GM19452 (cell line): ENCODE data around the gene SPEF2.

Experiments used
- ATAC-seq: cut with Tn5 transposase; IDR thresholded peaks from one replicate; pipeline ENCODE4 v1.9.1; 2021; ENCODE audit not compliant: unreplicated experiment

Gene SPEF2

GRCh38 chr5:35617435-35618303 is at the start of gene SPEF2:
TSS of gene SPEF2 (plus strand) at chr5:35617863. CDS start at chr5:35617998, 135 bp downstream.
- peak; percentile 90 for ATAC-seq

- no peak for ATAC-seq
Measured at GRCh38 chr5:35575578-35575977, 42.1 kb upstream of the SPEF2 start.

GRCh38 chr5:35587419-35587818 is 30.2 kb upstream of the SPEF2 start:
- ATAC-seq: no peak

- ATAC-seq: no peak
Measured at GRCh38 chr5:35593338-35593737, 24.3 kb upstream of the SPEF2 start.

GRCh38 chr5:35598707-35599370 is 18.8 kb upstream of the SPEF2 start:
- ATAC-seq: no peak

- ATAC-seq: no peak
Measured at GRCh38 chr5:35600591-35600990, 17.1 kb upstream of the SPEF2 start.

GRCh38 chr5:35608881-35609779 is 8.5 kb upstream of the SPEF2 start:
- no peak for ATAC-seq

- ATAC-seq: no peak
Measured at GRCh38 chr5:35617060-35617434, 616 bp upstream of the SPEF2 start.

- no peak for ATAC-seq
Measured at GRCh38 chr5:35618304-35618636, 607 bp downstream of the SPEF2 start.

- ATAC-seq: no peak
Measured at GRCh38 chr5:35618781-35619180, 1.1 kb downstream of the SPEF2 start.

- ATAC-seq: no peak
Measured at GRCh38 chr5:35622974-35623373, 5.3 kb downstream of the SPEF2 start.

- ATAC-seq: no peak
Measured at GRCh38 chr5:35623991-35624390, 6.3 kb downstream of the SPEF2 start.

GRCh38 chr5:35626108-35626507 is 8.4 kb downstream of the SPEF2 start:
- no peak for ATAC-seq

- ATAC-seq: no peak
Measured at GRCh38 chr5:35626553-35626952, 8.9 kb downstream of the SPEF2 start.

- no peak for ATAC-seq
Measured at GRCh38 chr5:35634326-35634725, 16.7 kb downstream of the SPEF2 start.

GRCh38 chr5:35640623-35641022 is 23.0 kb downstream of the SPEF2 start:
- no peak for ATAC-seq

- ATAC-seq: no peak
Measured at GRCh38 chr5:35644543-35644942, 26.9 kb downstream of the SPEF2 start.

GRCh38 chr5:35647128-35647527 is 29.5 kb downstream of the SPEF2 start:
- no peak for ATAC-seq

- ATAC-seq: no peak
Measured at GRCh38 chr5:35647712-35648111, 30.0 kb downstream of the SPEF2 start.

- no peak for ATAC-seq
Measured at GRCh38 chr5:35651002-35651756, 33.5 kb downstream of the SPEF2 start.

GRCh38 chr5:35656721-35657120 is 39.1 kb downstream of the SPEF2 start:
- ATAC-seq: no peak
